ENCODE measurements around the gene NSMF. TPM values are rescaled to one million over a fixed set of nuclear protein-coding genes. Genes with fewer than 3 reads are reported as not detected.
"Not testable (repeated sequence)": the region's sequence is repeated elsewhere in the genome, so short reads cannot be mapped to it uniquely, and the experiment has no call there.

NSMF gene
- polyA plus RNA-seq, 1 of the 3 experiments (the other 2 are of a cell fraction), result 58.8 TPM

DNA sequence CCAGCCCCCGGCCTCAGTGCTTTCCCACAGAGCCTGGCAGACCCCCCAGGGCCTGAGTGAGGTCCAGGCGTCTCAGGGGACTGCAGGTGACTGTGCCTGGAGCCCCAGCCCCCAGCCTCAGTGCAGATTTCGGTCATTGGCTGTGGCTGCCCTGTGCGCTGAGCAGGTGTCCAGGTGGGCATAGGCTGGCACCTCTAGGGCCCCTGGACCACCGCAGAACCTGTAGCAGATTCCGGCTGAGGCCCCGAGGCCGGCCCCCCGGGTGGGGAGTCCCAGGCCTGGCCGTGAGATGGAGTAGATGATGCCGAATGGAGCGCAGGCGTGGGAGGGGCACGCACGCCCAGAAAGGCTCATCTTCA is 48.3 kb downstream of the NSMF start:
- 0 out of 2 replicates have a peak, but pooled peaks cover 4% of the 10 kb centered on the region for H4K20me1 ChIP-seq (ENCODE audit: insufficient read depth)
- CTCF ChIA-PET, result interaction anchor here (0.9 to 1.8 kb wide), 2 partner anchors 35 to 124 kb away, joined by 3 to 4 read pairs; no protein-coding TSS in a partner anchor
- H2AFZ ChIP-seq (ENCODE audit: low read depth), result no peak overlapping the region
- H3K4me3 ChIP-seq (ENCODE audit: low read depth in 2 of 2, low read length in 1 of 2), result no peak overlapping the region
- no peak for TF ChIP-seq YY1 (IDR thresholded peaks at IDR 0.05; ENCODE audit: low read depth)
- no peak for TF ChIP-seq RCOR1 (IDR thresholded peaks at IDR 0.05; ENCODE audit: low read length)
- no peak for TF ChIP-seq FOXM1 (IDR thresholded peaks at IDR 0.05; ENCODE audit: low read depth)
- TF ChIP-seq USF1 (IDR thresholded peaks at IDR 0.05; ENCODE audit: borderline replicate concordance, low read depth), result no peak
- TF ChIP-seq, protein P1, sequence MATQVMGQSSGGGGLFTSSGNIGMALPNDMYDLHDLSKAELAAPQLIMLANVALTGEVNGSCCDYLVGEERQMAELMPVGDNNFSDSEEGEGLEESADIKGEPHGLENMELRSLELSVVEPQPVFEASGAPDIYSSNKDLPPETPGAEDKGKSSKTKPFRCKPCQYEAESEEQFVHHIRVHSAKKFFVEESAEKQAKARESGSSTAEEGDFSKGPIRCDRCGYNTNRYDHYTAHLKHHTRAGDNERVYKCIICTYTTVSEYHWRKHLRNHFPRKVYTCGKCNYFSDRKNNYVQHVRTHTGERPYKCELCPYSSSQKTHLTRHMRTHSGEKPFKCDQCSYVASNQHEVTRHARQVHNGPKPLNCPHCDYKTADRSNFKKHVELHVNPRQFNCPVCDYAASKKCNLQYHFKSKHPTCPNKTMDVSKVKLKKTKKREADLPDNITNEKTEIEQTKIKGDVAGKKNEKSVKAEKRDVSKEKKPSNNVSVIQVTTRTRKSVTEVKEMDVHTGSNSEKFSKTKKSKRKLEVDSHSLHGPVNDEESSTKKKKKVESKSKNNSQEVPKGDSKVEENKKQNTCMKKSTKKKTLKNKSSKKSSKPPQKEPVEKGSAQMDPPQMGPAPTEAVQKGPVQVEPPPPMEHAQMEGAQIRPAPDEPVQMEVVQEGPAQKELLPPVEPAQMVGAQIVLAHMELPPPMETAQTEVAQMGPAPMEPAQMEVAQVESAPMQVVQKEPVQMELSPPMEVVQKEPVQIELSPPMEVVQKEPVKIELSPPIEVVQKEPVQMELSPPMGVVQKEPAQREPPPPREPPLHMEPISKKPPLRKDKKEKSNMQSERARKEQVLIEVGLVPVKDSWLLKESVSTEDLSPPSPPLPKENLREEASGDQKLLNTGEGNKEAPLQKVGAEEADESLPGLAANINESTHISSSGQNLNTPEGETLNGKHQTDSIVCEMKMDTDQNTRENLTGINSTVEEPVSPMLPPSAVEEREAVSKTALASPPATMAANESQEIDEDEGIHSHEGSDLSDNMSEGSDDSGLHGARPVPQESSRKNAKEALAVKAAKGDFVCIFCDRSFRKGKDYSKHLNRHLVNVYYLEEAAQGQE (IDR thresholded peaks at IDR 0.05; ENCODE audit: low read depth, low read length), result no peak
- TF ChIP-seq, protein P2, sequence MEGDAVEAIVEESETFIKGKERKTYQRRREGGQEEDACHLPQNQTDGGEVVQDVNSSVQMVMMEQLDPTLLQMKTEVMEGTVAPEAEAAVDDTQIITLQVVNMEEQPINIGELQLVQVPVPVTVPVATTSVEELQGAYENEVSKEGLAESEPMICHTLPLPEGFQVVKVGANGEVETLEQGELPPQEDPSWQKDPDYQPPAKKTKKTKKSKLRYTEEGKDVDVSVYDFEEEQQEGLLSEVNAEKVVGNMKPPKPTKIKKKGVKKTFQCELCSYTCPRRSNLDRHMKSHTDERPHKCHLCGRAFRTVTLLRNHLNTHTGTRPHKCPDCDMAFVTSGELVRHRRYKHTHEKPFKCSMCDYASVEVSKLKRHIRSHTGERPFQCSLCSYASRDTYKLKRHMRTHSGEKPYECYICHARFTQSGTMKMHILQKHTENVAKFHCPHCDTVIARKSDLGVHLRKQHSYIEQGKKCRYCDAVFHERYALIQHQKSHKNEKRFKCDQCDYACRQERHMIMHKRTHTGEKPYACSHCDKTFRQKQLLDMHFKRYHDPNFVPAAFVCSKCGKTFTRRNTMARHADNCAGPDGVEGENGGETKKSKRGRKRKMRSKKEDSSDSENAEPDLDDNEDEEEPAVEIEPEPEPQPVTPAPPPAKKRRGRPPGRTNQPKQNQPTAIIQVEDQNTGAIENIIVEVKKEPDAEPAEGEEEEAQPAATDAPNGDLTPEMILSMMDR (IDR thresholded peaks at IDR 0.05), result no peak
- no peak for TF ChIP-seq ELF1 (IDR thresholded peaks at IDR 0.05)
- TF ChIP-seq FOXJ3 (CRISPR knock-in tag; IDR thresholded peaks at IDR 0.05), result no peak
- TF ChIP-seq USF2 (IDR thresholded peaks at IDR 0.05; ENCODE audit: borderline replicate concordance, low read depth, low read length), result no peak
- TF ChIP-seq, protein P3, sequence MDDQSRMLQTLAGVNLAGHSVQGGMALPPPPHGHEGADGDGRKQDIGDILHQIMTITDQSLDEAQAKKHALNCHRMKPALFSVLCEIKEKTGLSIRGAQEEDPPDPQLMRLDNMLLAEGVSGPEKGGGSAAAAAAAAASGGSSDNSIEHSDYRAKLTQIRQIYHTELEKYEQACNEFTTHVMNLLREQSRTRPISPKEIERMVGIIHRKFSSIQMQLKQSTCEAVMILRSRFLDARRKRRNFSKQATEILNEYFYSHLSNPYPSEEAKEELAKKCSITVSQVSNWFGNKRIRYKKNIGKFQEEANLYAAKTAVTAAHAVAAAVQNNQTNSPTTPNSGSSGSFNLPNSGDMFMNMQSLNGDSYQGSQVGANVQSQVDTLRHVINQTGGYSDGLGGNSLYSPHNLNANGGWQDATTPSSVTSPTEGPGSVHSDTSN (IDR thresholded peaks at IDR 0.05), result no peak
- TF ChIP-seq FOSL2 (IDR thresholded peaks at IDR 0.05; ENCODE audit: borderline replicate concordance, low read depth), result no peak
- no peak for TF ChIP-seq TAF1 (IDR thresholded peaks at IDR 0.05; ENCODE audit: borderline replicate concordance, low read depth, low read length)
- no peak for TF ChIP-seq MEF2A (IDR thresholded peaks at IDR 0.05; ENCODE audit: borderline replicate concordance, low read depth)
- no peak for TF ChIP-seq SIN3A (IDR thresholded peaks at IDR 0.05; ENCODE audit: borderline replicate concordance, low read depth, low read length)
- WGBS (ENCODE audit: low lambda C conversion rate), result 96% methylated on average over 5 of the region's 15 CpGs
- no peak overlapping the region for H3K27ac ChIP-seq (ENCODE audit: low read depth in 2 of 2, low read length in 1 of 2)
- H3F3A ChIP-seq (replicated peaks; ENCODE audit: insufficient read depth), result peaks cover 15% of the 10 kb centered on the region
- H3K9ac ChIP-seq, result no peak overlapping the region
- H3K9me2 ChIP-seq, result no peaks in the 10 kb centered on the region
- peak overlapping the region; percentile 57; the same call in 1 of the 2 replicates for H3K4me2 ChIP-seq
- no peak for DNase-seq
- POLR2A ChIA-PET, result interaction anchor here (1.2 kb wide), 1 partner anchor 11 kb away, joined by 3 read pairs; no protein-coding TSS in a partner anchor
- H3K79me2 ChIP-seq (ENCODE audit: insufficient read depth), result peaks cover 15% of the 10 kb centered on the region; the same call in 1 of the 2 replicates
- H3K9me3 ChIP-seq, result no peaks in the 10 kb centered on the region
- peaks cover 7 to 19% of the 10 kb centered on the region in 2 experiments; a peak in 3 of 4 replicates for H3K4me1 ChIP-seq (ENCODE audit: control insufficient read depth in 1 of 2, insufficient read depth in 2 of 2, low read depth in 1 of 2, low read length in 1 of 2)
- no peaks in the 10 kb centered on the region for H3K27me3 ChIP-seq (ENCODE audit: insufficient read depth)
- no peaks in the 10 kb centered on the region for H3K36me3 ChIP-seq (replicated peaks in 1 of 2; ENCODE audit: control insufficient read depth in 1 of 2, insufficient read depth in 2 of 2, low read length in 1 of 2)

GRCh38 chr9:137410236-137410890 is 48.8 kb downstream of the NSMF start:
- 92% methylated on average over 16 of the region's 18 CpGs for WGBS (ENCODE audit: low lambda C conversion rate)
- not testable (repeated sequence) for H3K4me2 ChIP-seq; H3K4me3 ChIP-seq (ENCODE audit: low read depth in 2 of 2, low read length in 1 of 2); H3K27me3 ChIP-seq (ENCODE audit: insufficient read depth); H3K9me2 ChIP-seq; H3K9ac ChIP-seq; DNase-seq; H3K36me3 ChIP-seq (replicated peaks in 1 of 2; ENCODE audit: control insufficient read depth in 1 of 2, insufficient read depth in 2 of 2, low read length in 1 of 2); H2AFZ ChIP-seq (ENCODE audit: low read depth); H4K20me1 ChIP-seq (ENCODE audit: insufficient read depth); H3K9me3 ChIP-seq; H3K27ac ChIP-seq (ENCODE audit: low read depth in 2 of 2, low read length in 1 of 2)
- ChIA-PET CTCF (interaction anchor here (0.9 to 2.2 kb wide), 5 partner anchors 13 to 124 kb away, joined by 3 to 13 read pairs (median 4); partner anchors contain the start of genes EXD3, NOXA1 and NRARP), POLR2A (interaction anchor here (1.2 kb wide), 1 partner anchor 12 kb away, joined by 3 read pairs; no protein-coding TSS in a partner anchor)
- H3K79me2 ChIP-seq (ENCODE audit: insufficient read depth), result peaks cover 15% of the 10 kb centered on the region; the same call in 1 of the 2 replicates
- H3F3A ChIP-seq (replicated peaks; ENCODE audit: insufficient read depth), result peaks cover 15% of the 10 kb centered on the region
- H3K4me1 ChIP-seq (ENCODE audit: control insufficient read depth in 1 of 2, insufficient read depth in 2 of 2, low read depth in 1 of 2, low read length in 1 of 2), result peaks cover 7 to 22% of the 10 kb centered on the region in 2 experiments; a peak in 3 of 4 replicates
